SU-DHL-6 (cell line): Measurements from ENCODE around the gene BEX4.

Source experiments
- EZH2phosphoT487 ChIP-seq: fragments of 200-600 bp; sonication (generic), shearing (Covaris generic); conservative IDR thresholded peaks from 2 replicates; pipeline ENCODE4 v1.6.1; 2018; ENCODE audit warnings: mild to moderate bottlenecking, antibody characterized with exemption, low read length, moderate library complexity, mixed read lengths
- TF ChIP-seq, protein P1 (sequence below): fragments of 200-600 bp; sonication (generic); IDR thresholded peaks from one replicate; pipeline ENCODE4 v1.5.1; 2017; ENCODE audit warnings: antibody characterized with exemption, mild to moderate bottlenecking, low read length, moderate library complexity; ENCODE audit not compliant: insufficient read depth, poor library complexity, severe bottlenecking

DNA sequence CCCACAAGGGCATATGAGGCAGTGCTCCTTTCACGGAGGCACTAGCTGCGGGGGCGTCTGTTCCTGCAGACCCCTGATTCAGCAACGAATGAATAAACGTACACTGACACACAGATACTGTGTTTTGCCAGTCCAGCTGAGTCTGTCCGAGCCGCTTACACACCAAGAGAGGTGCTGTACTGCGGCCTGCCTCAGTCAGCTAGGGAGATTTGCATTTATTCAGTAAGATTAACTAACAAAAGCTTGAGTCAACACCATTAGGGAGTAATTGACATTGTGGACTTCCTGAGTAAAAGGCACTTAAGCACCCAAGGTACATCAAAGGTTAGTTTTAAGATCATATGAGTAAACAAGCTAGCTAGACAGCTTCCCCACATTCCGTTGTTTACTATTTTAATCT is 31.0 kb upstream of the BEX4 start:
- TF ChIP-seq, protein P1, sequence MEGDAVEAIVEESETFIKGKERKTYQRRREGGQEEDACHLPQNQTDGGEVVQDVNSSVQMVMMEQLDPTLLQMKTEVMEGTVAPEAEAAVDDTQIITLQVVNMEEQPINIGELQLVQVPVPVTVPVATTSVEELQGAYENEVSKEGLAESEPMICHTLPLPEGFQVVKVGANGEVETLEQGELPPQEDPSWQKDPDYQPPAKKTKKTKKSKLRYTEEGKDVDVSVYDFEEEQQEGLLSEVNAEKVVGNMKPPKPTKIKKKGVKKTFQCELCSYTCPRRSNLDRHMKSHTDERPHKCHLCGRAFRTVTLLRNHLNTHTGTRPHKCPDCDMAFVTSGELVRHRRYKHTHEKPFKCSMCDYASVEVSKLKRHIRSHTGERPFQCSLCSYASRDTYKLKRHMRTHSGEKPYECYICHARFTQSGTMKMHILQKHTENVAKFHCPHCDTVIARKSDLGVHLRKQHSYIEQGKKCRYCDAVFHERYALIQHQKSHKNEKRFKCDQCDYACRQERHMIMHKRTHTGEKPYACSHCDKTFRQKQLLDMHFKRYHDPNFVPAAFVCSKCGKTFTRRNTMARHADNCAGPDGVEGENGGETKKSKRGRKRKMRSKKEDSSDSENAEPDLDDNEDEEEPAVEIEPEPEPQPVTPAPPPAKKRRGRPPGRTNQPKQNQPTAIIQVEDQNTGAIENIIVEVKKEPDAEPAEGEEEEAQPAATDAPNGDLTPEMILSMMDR, result no peak
- TF ChIP-seq EZH2phosphoT487, result no peak
